Measurements from ENCODE around the gene TMPRSS4.

- TF ChIP-seq GATA2 (IDR thresholded peaks at IDR 0.05; ENCODE audit: low read depth, low read length) (no peak), GATA3 (IDR thresholded peaks at IDR 0.05; ENCODE audit: low read depth, low read length) (no peak)
Observed at GRCh38 chr11:118060081-118060661, 16.7 kb upstream of the TMPRSS4 start.
